G401 (cell line): Measurements from ENCODE around the gene NCAN. TPM values are rescaled to one million over a fixed set of nuclear protein-coding genes. Genes with fewer than 3 reads are reported as not detected.
A peak's percentile ranks its signal among the peaks of the same experiment; 100 is the strongest.

Source experiments
- DNase-seq: peaks from one replicate; pipeline ENCODE4 v3.0.0-alpha.2; 2015; ENCODE audit warnings: low spot score
- in situ Hi-C: cut with HindIII; loops from 2 replicates; pipeline ENCODE4 v1.10.0; 2016; ENCODE audit warnings: low sequenced_read_pairs, mixed read lengths
- total RNA-seq: library from RNA; depleted of rRNA; stranded (reverse); fragments of >200 nt; shearing (Covaris generic); gene quantifications from 2 replicates; pipeline ENCODE4 v1.2.3, GENCODE V29; 2014; rRNA removed

The NCAN gene
- total RNA-seq, 1 experiment from 2014 or later = 0.37 TPM

GRCh38 chr19:19271828-19272599 is 60.3 kb downstream of the NCAN start:
- no peak for DNase-seq
- in situ Hi-C loops = no loop called here

- DNase-seq = no peak
- in situ Hi-C loops = no loop called here
These were observed 62.4 kb downstream of the NCAN start for GRCh38 chr19:19274146-19274545.

GRCh38 chr19:19274716-19275565 is 63.2 kb downstream of the NCAN start:
- DNase-seq = no peak
- in situ Hi-C loops = no loop called here

- no peak for DNase-seq
- in situ Hi-C loops = no loop called here
These were observed 64.6 kb downstream of the NCAN start for GRCh38 chr19:19276386-19276785.

- no peak for DNase-seq
- in situ Hi-C loops = no loop called here
These were observed 65.1 kb downstream of the NCAN start for GRCh38 chr19:19276851-19277250.

GRCh38 chr19:19278315-19278714 is 66.6 kb downstream of the NCAN start:
- DNase-seq = no peak

GRCh38 chr19:19279062-19279612 is 67.4 kb downstream of the NCAN start:
- DNase-seq = no peak
- in situ Hi-C loops = no loop called here

More at GRCh38 chr19:19278315-19278714, 66.6 kb downstream of the NCAN start:
- in situ Hi-C loops = no loop called here

GRCh38 chr19:19279853-19280252 is 68.1 kb downstream of the NCAN start:
- in situ Hi-C loops = no loop called here
- DNase-seq = no peak

GRCh38 chr19:19280561-19280960 is 68.8 kb downstream of the NCAN start:
- peak; percentile 82 for DNase-seq
- in situ Hi-C loops = no loop called here

GRCh38 chr19:19285686-19286085 is 73.9 kb downstream of the NCAN start:
- in situ Hi-C loops = no loop called here
- no peak for DNase-seq

- in situ Hi-C loops = no loop called here
- DNase-seq = no peak
These were observed 80.8 kb downstream of the NCAN start for GRCh38 chr19:19292607-19293006.

- DNase-seq = no peak
- in situ Hi-C loops = no loop called here
These were observed 83.2 kb downstream of the NCAN start for GRCh38 chr19:19294914-19295313.

- DNase-seq = no peak
- in situ Hi-C loops = no loop called here
These were observed 85.4 kb downstream of the NCAN start for GRCh38 chr19:19296953-19297689.

GRCh38 chr19:19297759-19298158 is 86.0 kb downstream of the NCAN start:
- in situ Hi-C loops = no loop called here
- peak; percentile 73 for DNase-seq

- in situ Hi-C loops = no loop called here
- DNase-seq = no peak
These were observed 88.9 kb downstream of the NCAN start for GRCh38 chr19:19300613-19301012.

Other genes with a start within 250 kb of the NCAN start
- gene SUGP2, start 178.4 kb upstream of the NCAN start, total RNA-seq = 37.5 and 62.9 TPM in 2 replicates
- 86.0 and 90.0 TPM in 2 replicates for gene ARMC6, start 178.4 kb upstream of the NCAN start, total RNA-seq
- gene SLC25A42, start 148.0 kb upstream of the NCAN start, total RNA-seq = 2.3 and 3.0 TPM in 2 replicates
- 58.0 and 60.2 TPM in 2 replicates for gene TMEM161A, start 73.5 kb upstream of the NCAN start, total RNA-seq
- gene MEF2B, start 41.7 kb upstream of the NCAN start, total RNA-seq = 2.9 TPM in 1 of 2 replicates, not detected in the other
- gene BORCS8, start 19.8 kb upstream of the NCAN start, total RNA-seq = 21.4 and 30.2 TPM in 2 replicates
- gene RFXANK, start 19.7 kb upstream of the NCAN start, total RNA-seq = 131 and 162 TPM in 2 replicates
- gene NR2C2AP, start 8.5 kb upstream of the NCAN start, total RNA-seq = 19.1 and 22.2 TPM in 2 replicates
- 2.2 TPM in 1 of 2 replicates, not detected in the other for gene TM6SF2, start 61.3 kb downstream of the NCAN start, total RNA-seq
- gene SUGP1, start 108.6 kb downstream of the NCAN start, total RNA-seq = 37.2 and 65.6 TPM in 2 replicates
- 18.2 and 25.5 TPM in 2 replicates for gene MAU2, start 108.9 kb downstream of the NCAN start, total RNA-seq
- 47.2 and 80.3 TPM in 2 replicates for gene GATAD2A, start 193.7 kb downstream of the NCAN start, total RNA-seq